ENCODE data around the gene SMIM5. TPM values are rescaled to one million over a fixed set of nuclear protein-coding genes. Genes with fewer than 3 reads are reported as not detected.

Gene SMIM5
- polyA plus RNA-seq, 3 donors = 0.15 to 3.3 (median 0.43) TPM

- DNase-seq = no peak
- intact Hi-C loops (cut with micrococcal nuclease) = no loop called here
- Histone ChIP-seq H3K4me2 (replicated peaks; ENCODE audit: extremely low read depth, low read length, poor library complexity, severe bottlenecking) (no peak overlapping the region), H3K27ac (ENCODE audit: low read depth in 1 of 2, low read length in 2 of 2) (no peak overlapping the region), H3K4me3 (replicated peaks in 1 of 3; ENCODE audit: low read depth in 2 of 3, low read length in 3 of 3) (no peak overlapping the region), H2AFZ (ENCODE audit: insufficient read depth, low read depth, low read length, poor library complexity, severe bottlenecking) (no peak overlapping the region), H3K79me2 (ENCODE audit: insufficient read depth, low read length) (peaks cover 87% of the 10 kb centered on the region), H3K9ac (ENCODE audit: insufficient read depth, low read length, poor library complexity, severe bottlenecking) (no peak overlapping the region), H3K27me3 (ENCODE audit: control insufficient read depth in 2 of 2, insufficient read depth in 2 of 2, low read length in 2 of 2) (no peaks in the 10 kb centered on the region), H4K20me1 (ENCODE audit: insufficient read depth, low read length) (peaks cover 27% of the 10 kb centered on the region), H3K4me1 (ENCODE audit: control insufficient read depth in 1 of 2, insufficient read depth in 2 of 2, low read length in 2 of 2) (peaks cover 7% of the 10 kb centered on the region in 2 donors), H3K36me3 (replicated peaks in 1 of 2; ENCODE audit: control insufficient read depth in 1 of 2, insufficient read depth in 2 of 2, low read length in 2 of 2) (peaks cover 38 to 63% of the 10 kb centered on the region in 2 donors), H3K9me3 (replicated peaks in 1 of 2; ENCODE audit: control insufficient read depth in 1 of 2, insufficient read depth in 1 of 2, low read length in 2 of 2) (no peaks in the 10 kb centered on the region)
- H3K27ac Mint-ChIP-seq = peak overlapping the region in 1 of 7 donors; percentile 32
- no peak for TF ChIP-seq CTCF (IDR thresholded peaks at IDR 0.05)
- H3K27me3 Mint-ChIP-seq (ENCODE audit: low read depth in 3 of 3) = no peaks in the 10 kb centered on the region
- H3K4me3 Mint-ChIP-seq = no peak overlapping the region
- peaks cover 22% of the 10 kb centered on the region for H3K4me1 Mint-ChIP-seq
- H3K9me3 Mint-ChIP-seq = no peaks in the 10 kb centered on the region
- WGBS (ENCODE audit: insufficient coverage) = no CpG with 5 or more reads among the region's 3 CpGs
- H3K36me3 Mint-ChIP-seq = peaks cover 44 to 71% of the 10 kb centered on the region in 2 donors
Observed at GRCh38 chr17:75681289-75681688, 48.1 kb downstream of the SMIM5 start.

GRCh38 chr17:75683583-75683982 lies 50.3 kb downstream of the SMIM5 start:
- peaks cover 31% of the 10 kb centered on the region for H4K20me1 ChIP-seq (ENCODE audit: insufficient read depth, low read length)
- H3K27me3 Mint-ChIP-seq (ENCODE audit: low read depth in 3 of 3) = no peaks in the 10 kb centered on the region
- H3K4me1 Mint-ChIP-seq = peaks cover 45% of the 10 kb centered on the region
- TF ChIP-seq CTCF (IDR thresholded peaks at IDR 0.05) = no peak
- H3K9me3 Mint-ChIP-seq = no peaks in the 10 kb centered on the region
- no peak for DNase-seq
- peak overlapping the region in 3 of 7 donors; percentile 32 to 51 (median 50) for H3K27ac Mint-ChIP-seq
- no peaks in the 10 kb centered on the region for H3K27me3 ChIP-seq (ENCODE audit: control insufficient read depth in 2 of 2, insufficient read depth in 2 of 2, low read length in 2 of 2)
- no peaks in the 10 kb centered on the region for H3K9me3 ChIP-seq (replicated peaks in 1 of 2; ENCODE audit: control insufficient read depth in 1 of 2, insufficient read depth in 1 of 2, low read length in 2 of 2)
- H3K4me3 ChIP-seq (replicated peaks in 1 of 3; ENCODE audit: low read depth in 2 of 3, low read length in 3 of 3) = no peak overlapping the region
- H3K79me2 ChIP-seq (ENCODE audit: insufficient read depth, low read length) = peaks cover 82% of the 10 kb centered on the region
- intact Hi-C loops (cut with micrococcal nuclease) = no loop called here
- no peak overlapping the region for H3K4me3 Mint-ChIP-seq
- WGBS (ENCODE audit: insufficient coverage) = 95% methylated on average over 2 of the region's 4 CpGs
- H3K36me3 Mint-ChIP-seq = peaks cover 36 to 60% of the 10 kb centered on the region in 2 donors
- no peak overlapping the region for H2AFZ ChIP-seq (ENCODE audit: insufficient read depth, low read depth, low read length, poor library complexity, severe bottlenecking)
- H3K36me3 ChIP-seq (replicated peaks in 1 of 2; ENCODE audit: control insufficient read depth in 1 of 2, insufficient read depth in 2 of 2, low read length in 2 of 2) = peaks cover 33 to 42% of the 10 kb centered on the region in 2 donors
- H3K4me2 ChIP-seq (replicated peaks; ENCODE audit: extremely low read depth, low read length, poor library complexity, severe bottlenecking) = no peak overlapping the region
- peaks cover 30% of the 10 kb centered on the region in 2 donors for H3K4me1 ChIP-seq (ENCODE audit: control insufficient read depth in 1 of 2, insufficient read depth in 2 of 2, low read length in 2 of 2)
- no peak overlapping the region for H3K9ac ChIP-seq (ENCODE audit: insufficient read depth, low read length, poor library complexity, severe bottlenecking)
- no peak overlapping the region for H3K27ac ChIP-seq (ENCODE audit: low read depth in 1 of 2, low read length in 2 of 2)

Measured in CD14-positive monocyte (primary cell).